NCI-H460 (cell line): Measurements from ENCODE around the gene MBIP. TPM values are rescaled to one million over a fixed set of nuclear protein-coding genes. Genes with fewer than 3 reads are reported as not detected.
A peak's percentile ranks its signal among the peaks of the same experiment; 100 is the strongest.
"Not testable (repeated sequence)": the region's sequence is repeated elsewhere in the genome, so short reads cannot be mapped to it uniquely, and the experiment has no call there.

Experiments used
- DNase-seq: peaks from one replicate; pipeline ENCODE4 v3.0.0-alpha.2; 2016; ENCODE audit warnings: low read depth; ENCODE audit errors: extremely low read depth
- polyA plus RNA-seq: library from polyadenylated mRNA; depleted of rRNA; stranded (reverse); fragments of >200 nt; gene quantifications from 2 replicates; pipeline ENCODE4 v1.2.3, GENCODE V29; 2014; cell fraction: nucleus; rRNA removed
- total RNA-seq: library from RNA; depleted of rRNA; stranded (reverse); fragments of >200 nt; shearing (Covaris generic); gene quantifications from 2 replicates; pipeline ENCODE4 v1.2.3, GENCODE V29; 2014; rRNA removed

Gene MBIP
- total RNA-seq, result 11.8 and 15.0 TPM in 2 replicates
- 10.6 and 18.3 TPM in 2 replicates for polyA plus RNA-seq

- peak; percentile 98 for DNase-seq
Observed at GRCh38 chr14:36320200-36320896, at the start of gene MBIP. TSS of gene MBIP (minus strand) at chr14:36320637. CDS start at chr14:36320588, 49 bp downstream.

GRCh38 chr14:36367985-36368774, 47.7 kb upstream of the MBIP start:
- DNase-seq, result no peak

- no peak for DNase-seq
Observed at GRCh38 chr14:36365766-36366165, 45.3 kb upstream of the MBIP start.

DNA sequence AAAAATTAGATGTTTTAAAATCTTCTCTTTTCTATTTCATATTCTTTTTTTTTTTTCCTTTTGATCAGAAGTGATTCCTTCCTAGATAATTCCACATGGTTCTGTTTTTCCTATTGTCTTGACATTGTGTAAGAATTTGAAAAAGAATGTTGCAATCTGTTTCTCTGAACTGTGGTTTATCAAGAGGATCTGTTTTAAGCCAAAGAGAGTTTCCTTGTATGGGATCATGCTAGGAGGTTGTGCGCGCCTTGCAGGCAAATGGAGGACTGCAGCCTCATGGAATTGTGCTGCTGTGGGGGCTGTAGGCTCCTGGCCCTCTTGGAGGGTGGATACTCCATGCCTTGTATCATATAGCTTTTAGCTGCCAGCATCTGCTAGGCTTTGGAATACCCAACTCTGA, 43.3 kb upstream of the MBIP start:
- no peak for DNase-seq

GRCh38 chr14:36362648-36363047, 42.2 kb upstream of the MBIP start:
- DNase-seq, result no peak

- DNase-seq, result no peak
Observed at GRCh38 chr14:36361210-36361853, 40.9 kb upstream of the MBIP start.

DNA sequence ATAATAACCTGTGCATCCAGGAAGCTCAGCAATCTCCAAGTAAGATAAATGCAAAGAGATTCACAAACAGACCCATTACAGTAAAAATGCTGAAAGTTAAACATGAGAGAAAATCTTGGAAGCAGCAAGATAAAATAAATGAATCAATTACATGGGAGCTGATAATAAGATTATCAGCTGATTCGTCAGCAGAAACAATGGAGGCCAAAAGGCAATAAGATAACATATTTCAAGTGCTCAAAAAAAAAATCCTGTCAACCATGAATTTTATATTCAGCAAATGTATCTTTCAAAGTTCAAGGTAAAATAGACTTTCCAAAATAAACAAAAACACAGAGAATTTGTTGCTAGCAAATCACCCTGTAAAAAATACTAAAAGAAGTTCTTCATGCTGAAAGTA, 36.4 kb upstream of the MBIP start:
- DNase-seq, result no peak

DNA sequence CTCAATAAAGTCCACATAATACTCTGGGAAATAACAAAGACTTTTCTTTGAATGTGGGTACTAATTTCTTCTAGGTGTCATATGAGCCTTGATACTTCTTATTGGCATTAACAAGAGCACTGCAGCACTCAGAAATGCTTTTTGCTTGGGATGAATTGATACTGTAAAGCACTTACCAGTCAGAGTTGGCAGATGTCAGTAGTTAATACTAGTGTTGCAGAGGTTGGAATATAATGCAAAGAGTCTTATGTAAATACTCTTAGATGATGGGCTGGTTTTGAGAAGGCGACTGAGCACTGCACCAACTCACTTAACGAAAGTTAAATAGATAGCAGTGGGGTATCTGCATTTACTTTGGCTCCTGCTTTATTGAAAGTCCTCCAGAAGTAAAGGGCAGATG, 25.6 kb upstream of the MBIP start:
- no peak for DNase-seq

DNA sequence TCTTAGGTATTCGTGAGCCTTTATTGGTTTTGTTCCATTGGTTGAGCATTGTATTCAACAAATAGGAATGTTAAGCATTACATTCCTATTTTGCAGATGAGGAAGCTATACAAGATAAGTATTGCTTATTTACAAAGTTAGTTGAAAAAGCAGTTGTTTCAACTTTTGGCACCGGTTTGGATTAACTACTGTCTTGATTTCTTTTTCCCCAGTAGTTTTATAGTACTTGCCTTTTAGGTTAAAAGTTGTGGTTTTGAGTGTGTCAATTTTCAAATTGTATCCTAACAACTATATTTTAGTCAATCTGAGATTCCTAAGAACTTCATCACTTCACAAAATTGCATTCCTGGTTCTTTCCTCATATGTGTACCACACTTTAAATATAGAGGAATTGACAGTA, 23.8 kb upstream of the MBIP start:
- DNase-seq, result no peak

- not testable (repeated sequence) for DNase-seq
Observed at GRCh38 chr14:36341811-36342210, 21.4 kb upstream of the MBIP start.

- DNase-seq, result no peak
Observed at GRCh38 chr14:36340276-36340890, 19.9 kb upstream of the MBIP start.

GRCh38 chr14:36339816-36340215, 19.4 kb upstream of the MBIP start:
- DNase-seq, result no peak

DNA sequence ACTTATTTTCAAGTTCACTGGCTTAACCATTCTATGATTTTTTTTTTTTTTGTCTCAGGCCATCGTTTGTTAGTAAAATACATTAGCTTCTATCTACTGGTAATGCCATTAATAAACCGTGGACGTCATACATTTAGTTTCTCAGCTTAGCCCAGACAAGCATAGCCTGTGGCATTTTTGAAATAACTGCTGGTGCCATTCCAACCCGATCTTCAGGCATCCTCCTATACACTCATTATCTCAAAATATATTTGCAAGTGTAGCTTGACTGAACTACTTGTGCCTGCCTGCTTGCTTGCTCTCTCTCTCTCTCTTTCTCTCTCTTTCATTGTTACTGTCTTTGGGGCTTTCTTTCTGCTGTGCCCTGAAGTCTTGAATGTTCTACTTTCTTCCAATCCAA, 12.7 kb upstream of the MBIP start:
- DNase-seq, result no peak

- DNase-seq, result not testable (repeated sequence)
Observed at GRCh38 chr14:36327573-36327972, 7.1 kb upstream of the MBIP start.

- DNase-seq, result no peak
Observed at GRCh38 chr14:36325853-36326252, 5.4 kb upstream of the MBIP start.

GRCh38 chr14:36324897-36325296, 4.5 kb upstream of the MBIP start:
- no peak for DNase-seq

DNA sequence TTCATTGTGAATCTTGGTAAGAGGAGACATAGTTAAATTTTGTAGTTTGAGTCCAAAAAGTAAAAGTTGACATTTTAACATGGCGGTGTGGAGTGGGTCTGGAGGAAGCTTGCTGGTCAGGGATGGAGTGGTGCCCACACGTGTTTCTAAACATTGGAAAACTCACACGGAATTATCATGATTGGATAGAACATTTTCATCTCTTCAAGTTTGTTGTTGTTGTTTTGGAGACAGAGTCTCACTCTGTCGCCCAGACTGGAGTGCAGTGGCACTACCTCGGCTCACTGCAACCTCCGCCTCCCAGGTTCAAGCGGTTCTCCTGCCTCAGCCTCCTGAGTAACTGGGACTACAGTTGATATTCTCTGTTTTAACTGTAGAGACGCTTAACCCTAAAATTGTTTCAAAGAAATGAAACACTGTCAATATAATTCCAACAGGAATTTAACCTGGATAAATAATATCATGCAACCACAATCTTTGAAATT, 502 bp upstream of the MBIP start:
- DNase-seq, result no peak

GRCh38 chr14:36319899-36320199, 588 bp downstream of the MBIP start:
- DNase-seq, result no peak

- no peak for DNase-seq
Observed at GRCh38 chr14:36317650-36318049, 2.8 kb downstream of the MBIP start.

DNA sequence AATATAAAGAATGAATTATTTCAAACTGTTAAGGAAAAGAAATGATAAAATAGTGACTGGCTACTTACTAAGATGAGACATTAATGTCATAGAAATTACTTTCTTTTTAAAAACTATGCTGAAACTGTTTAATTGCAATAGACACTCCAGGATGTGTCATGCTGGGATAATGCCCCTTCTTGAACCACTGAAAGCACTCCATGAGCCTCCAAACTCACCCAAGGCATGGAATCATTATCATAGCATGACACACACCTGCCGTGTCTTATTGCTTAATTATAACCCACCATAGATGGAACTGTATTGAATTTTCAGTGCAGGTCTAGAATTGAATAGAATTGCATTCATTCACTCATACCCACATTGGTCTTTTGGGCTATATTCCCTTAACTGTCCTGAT, 4.3 kb downstream of the MBIP start:
- no peak for DNase-seq

GRCh38 chr14:36315159-36315853, 5.1 kb downstream of the MBIP start:
- no peak for DNase-seq
